GM12891 (cell line): ENCODE measurements around the gene SNAPC2.
"Not testable (repeated sequence)": the region's sequence is repeated elsewhere in the genome, so short reads cannot be mapped to it uniquely, and the experiment has no call there.

ENCODE experiments used
- POLR2A ChIP-seq: IDR thresholded peaks from 2 replicates; pipeline ENCODE4 v1.6.1; 2011; ENCODE audit warnings: low read depth, low read length, control low read depth
- POLR2AphosphoS5 ChIP-seq: IDR thresholded peaks from 2 replicates; pipeline ENCODE4 v1.6.1; 2011; ENCODE audit warnings: low read depth, low read length, control low read depth

GRCh38 chr19:7893362-7894101 lies 26.6 kb upstream of the SNAPC2 start:
- TF ChIP-seq POLR2A, POLR2AphosphoS5: not testable (repeated sequence)
